DLD1 (cell line): ENCODE measurements around the gene B9D2.
"Not testable (repeated sequence)": the region's sequence is repeated elsewhere in the genome, so short reads cannot be mapped to it uniquely, and the experiment has no call there.

Experiments used
- in situ Hi-C: cut with HindIII; loops from 2 replicates; pipeline ENCODE4 v1.10.0; 2017; ENCODE audit warnings: low sequenced_read_pairs

Gene B9D2

GRCh38 chr19:41392775-41393174 lies 28.8 kb upstream of the B9D2 start:
- in situ Hi-C loops = no loop called here

GRCh38 chr19:41391618-41392017 lies 27.7 kb upstream of the B9D2 start:
- in situ Hi-C loops = no loop called here

DNA sequence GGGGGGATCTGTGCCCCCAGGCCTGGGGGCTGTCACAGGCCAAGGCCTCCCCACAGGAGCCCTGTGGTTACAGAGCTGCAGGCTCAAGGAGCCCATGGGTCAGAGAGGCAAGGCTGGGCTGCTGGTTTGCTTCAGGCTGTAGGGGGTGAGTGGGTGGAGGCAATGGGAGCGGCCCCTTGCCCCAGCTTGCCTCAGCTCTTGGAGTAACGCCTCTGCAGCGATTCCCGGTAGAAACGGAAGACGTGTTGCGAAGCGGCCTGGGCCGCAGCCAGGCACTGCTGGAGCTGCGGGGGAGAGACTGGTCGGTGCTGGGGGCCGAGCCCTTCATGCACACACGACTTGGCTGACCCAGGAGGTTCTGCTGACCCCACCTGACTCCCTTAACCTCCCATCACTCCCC lies 22.5 kb upstream of the B9D2 start:
- in situ Hi-C loops = no loop called here

DNA sequence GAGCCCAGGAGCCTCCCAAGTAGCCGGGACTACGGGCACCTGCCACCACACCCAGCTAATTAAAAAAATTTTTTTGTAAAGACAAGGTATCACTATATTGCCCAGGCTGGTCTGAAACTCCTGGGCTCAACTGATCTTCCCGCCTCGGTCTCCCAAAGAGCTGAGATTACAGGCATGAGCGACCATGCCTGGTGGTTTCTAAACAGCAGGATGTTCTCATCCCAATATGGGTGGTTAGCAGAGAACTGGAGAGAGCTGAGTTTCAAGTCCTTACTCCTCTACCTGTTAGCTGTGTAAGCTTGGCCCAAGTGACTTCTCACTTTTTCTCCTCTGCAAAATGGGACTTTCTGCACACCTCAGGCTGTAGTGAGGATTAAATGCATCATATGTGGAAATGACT lies 20.4 kb upstream of the B9D2 start:
- in situ Hi-C loops = no loop called here

DNA sequence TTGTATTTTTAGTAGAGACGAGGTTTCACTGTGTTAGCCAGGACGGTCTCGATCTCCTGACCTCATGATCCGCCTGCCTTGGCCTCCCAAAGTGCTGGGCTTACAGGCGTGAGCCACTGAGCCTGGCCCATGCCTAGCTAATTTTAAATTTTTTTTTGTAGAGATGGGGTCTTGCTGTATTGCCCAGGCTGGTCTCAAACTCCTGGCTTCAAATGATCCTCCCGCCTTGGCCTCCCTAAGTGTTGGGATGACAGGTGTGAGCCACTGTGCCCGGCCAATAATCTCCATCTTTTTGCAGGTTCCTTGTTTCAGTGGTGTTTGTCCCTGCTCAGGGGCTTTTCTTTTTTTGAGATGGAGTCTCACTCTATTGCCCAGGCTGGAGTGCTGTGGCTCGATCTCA lies 17.6 kb upstream of the B9D2 start:
- in situ Hi-C loops = not testable (repeated sequence)

DNA sequence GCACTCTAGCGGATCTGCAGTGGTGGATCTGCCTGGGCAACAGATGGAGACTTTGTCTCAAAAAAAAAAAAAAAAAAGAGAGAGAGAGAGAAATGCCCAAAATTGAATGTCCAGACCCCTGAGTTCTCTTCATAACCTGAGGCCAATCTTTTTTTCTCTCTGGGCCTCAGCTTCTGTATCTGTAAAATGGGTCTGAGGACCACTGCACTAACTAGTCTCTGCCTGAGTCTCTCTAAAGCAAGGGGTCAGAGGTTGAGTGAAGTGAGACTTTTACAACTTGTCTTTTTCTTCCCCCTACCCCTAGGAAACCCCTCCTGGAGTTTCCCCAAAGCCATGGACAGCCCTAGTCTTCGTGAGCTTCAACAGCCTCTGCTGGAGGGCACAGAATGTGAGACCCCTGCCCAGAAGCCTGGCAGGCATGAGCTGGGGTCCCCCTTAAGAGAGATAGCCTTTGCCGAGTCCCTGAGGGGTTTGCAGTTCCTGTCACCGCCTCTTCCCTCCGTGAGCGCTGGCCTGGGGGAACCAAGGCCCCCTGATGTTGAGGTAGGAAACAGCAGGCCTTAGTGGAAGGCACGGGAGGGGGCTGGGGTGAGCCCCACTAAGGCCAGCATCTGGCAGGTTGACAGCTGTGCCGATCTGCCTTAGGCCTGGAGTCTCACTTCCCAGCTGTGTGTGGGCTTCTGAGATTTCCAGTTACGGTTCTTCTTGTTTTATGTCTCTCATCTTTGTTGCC lies 14.2 kb upstream of the B9D2 start:
- in situ Hi-C loops = no loop called here

- in situ Hi-C loops = no loop called here
Measured at GRCh38 chr19:41376998-41377365, 13.0 kb upstream of the B9D2 start.

- in situ Hi-C loops = no loop called here
Measured at GRCh38 chr19:41376241-41376997, 12.5 kb upstream of the B9D2 start, which contains the start of gene TMEM91. TSS of gene TMEM91 (plus strand) at chr19:41376533. CDS start at chr19:41378310, 1,777 bp downstream.

DNA sequence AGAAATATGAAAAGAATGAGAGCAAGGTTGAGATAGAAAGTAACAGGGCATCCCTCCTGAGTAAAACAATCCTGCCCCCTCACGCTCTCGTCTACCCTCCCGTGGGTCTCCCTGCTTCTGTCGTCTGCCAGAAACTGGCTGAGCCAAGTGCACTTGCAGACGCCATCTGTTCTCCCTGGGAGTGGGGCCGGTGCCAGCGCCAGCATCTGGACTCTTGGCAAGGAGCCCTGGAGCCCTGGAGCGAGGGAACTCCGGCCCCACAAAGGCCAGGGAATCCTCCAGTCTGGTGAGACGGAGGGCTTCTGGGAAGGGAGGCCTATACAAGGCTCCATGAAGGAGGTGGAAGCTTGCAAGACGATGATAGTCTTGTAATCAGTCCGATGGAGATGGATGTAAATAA lies 10.0 kb upstream of the B9D2 start:
- in situ Hi-C loops = no loop called here

- in situ Hi-C loops = no loop called here
Measured at GRCh38 chr19:41372501-41372900, 8.6 kb upstream of the B9D2 start.

GRCh38 chr19:41371541-41371940 lies 7.6 kb upstream of the B9D2 start:
- in situ Hi-C loops = no loop called here

DNA sequence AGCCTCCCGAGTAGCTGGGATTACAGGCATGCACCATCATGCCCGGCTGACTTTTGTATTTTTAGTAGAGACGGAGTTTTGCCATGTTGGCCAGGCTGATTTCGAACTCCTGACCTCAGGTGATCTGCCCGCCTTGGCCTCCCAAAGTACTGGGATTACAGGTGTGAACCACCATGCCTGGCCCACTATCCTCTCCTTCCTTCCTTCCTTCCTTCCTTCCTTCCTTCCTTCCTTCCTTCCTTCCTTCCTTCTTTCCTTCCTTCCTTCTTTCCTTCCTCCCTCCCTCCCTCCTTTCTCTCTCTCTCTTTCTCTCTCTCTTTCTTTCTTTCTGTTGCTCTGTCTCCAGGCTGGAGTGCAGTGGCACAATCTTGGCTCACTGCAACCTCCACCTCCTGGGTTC lies 7.2 kb upstream of the B9D2 start:
- in situ Hi-C loops = not testable (repeated sequence)

DNA sequence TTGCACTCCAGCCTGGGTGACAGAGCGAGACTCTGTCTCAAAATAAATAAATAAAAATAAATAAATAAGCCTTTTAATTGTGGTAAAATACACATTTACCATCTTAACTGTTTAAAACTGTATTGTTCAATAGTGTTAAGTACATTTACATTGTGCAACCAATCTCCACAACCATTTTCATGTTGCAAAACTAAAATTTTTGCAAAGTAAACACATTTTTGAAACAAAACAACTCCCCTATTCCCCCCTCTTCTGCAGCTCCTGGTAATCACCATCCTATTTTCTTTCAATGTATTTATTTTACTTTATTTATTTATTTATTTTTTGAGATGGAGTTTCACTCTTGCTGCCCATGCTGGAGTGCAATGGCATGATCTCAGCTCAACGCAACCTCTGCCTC lies 5.8 kb upstream of the B9D2 start:
- in situ Hi-C loops = no loop called here

- in situ Hi-C loops = no loop called here
Measured at GRCh38 chr19:41367848-41368301, 3.9 kb upstream of the B9D2 start.

DNA sequence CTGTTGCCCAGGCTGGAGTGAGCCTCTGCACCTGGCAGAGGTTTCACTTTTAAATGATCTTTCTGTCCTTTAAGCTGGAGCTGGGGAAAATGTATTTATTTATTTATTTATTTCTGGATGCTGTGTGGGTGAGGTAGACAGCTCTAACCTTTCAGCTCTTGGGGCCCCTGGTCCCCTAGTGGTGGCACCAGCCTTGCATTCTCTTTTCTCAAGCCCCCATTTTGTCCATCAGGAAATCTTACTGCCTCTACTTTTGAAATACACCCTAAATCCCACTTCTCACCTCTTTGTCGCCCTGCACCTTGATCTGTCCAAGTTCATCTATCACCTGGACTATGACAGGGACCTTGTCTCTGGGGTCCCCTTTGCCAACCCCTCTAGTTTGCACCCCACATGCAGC lies 2.1 kb upstream of the B9D2 start:
- in situ Hi-C loops = no loop called here

DNA sequence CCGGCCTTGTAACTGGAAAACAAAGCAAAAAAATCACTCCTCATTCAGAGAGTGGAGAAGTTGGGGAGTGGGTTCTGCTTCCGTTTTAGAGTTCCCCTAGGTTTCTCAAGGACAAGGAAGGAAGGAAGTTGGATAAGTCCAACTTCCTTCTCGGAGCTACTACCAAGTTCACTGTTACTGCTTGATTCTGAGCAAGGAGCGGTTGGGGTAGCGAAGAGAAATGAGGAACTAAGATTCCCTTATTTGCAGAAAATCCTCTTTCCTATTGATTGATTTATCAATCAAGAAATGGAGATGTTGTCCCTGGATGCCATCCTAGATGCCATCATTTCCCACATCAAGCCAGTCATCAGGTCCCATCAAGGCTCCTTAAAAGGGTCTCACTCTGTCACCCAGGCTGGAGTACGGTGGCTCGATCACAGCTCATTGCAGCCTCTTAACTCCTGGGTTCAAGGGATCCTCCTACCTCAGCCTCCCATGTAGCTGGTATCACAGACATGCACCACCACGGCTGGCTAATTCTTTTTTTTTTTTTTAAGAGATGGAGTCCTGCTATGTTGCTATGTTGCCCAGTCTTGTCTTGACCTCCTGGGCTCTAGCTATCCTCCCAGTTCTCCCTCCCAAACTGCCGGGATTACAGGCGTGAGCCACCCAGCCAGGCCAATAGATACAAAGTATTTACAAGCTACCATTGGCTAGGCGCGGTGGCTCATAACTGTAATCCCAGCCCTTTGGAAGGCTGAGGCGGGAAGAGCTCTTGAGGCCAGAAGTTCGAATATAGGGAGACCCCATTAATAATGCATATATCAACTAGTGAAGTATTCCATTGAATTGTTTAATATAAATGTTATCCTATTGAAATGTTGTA lies 809 bp upstream of the B9D2 start:
- in situ Hi-C loops = no loop called here

DNA sequence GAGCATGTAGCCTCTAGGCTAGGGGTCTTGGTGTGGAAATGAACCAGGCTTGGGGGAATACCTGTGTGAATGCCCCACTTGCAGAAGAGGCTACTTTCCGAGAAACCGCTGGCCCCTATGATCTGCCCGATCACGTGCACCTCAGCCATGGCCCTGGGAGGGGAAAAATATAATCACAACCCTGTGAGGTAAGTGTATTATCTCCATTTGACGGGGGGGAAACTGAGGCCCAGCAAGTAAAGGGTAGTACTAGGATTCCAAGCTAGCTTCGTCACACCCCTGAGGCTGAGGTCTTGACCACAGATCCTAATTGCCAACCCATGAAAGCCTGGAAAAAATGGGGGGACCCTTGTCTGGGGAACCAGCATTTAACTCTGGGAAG lies 587 bp downstream of the B9D2 start:
- in situ Hi-C loops = no loop called here

- in situ Hi-C loops = no loop called here
Measured at GRCh38 chr19:41362143-41362847, 1.7 kb downstream of the B9D2 start.

DNA sequence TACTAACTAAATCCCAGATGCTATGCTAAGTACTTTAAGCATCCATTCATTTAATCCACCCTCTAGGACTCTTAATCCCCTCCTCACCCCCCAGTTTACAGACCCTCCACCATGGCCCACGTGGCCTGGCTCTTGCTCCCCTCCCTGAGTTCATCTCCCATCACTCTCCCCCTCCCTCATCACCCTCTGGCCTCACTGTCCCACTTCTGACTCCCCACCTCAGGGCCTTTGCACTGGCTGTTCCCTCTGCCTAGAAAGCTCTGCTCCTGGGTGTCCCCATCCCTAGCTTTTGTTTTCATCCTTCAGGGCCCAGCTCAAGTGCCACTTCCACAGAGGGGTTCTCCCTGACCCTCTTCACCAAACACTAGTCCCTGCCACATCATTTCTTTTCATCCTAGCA lies 4.2 kb downstream of the B9D2 start:
- in situ Hi-C loops = no loop called here

GRCh38 chr19:41357746-41358145 lies 6.2 kb downstream of the B9D2 start:
- in situ Hi-C loops = no loop called here
